Fibroblast of skin of right biceps (primary cell): ENCODE results near the gene ANTKMT.
"Not testable (repeated sequence)": the region's sequence is repeated elsewhere in the genome, so short reads cannot be mapped to it uniquely, and the experiment has no call there.

ENCODE experiments used
- DNase-seq: peaks from one replicate; pipeline ENCODE4 v3.0.0-alpha.2; 2013

Gene ANTKMT

GRCh38 chr16:681746-682427 lies 39.1 kb upstream of the ANTKMT start:
- DNase-seq, result no peak

GRCh38 chr16:682493-683395 lies 38.2 kb upstream of the ANTKMT start:
- no peak for DNase-seq

- DNase-seq, result no peak
Measured at GRCh38 chr16:683396-684070, 37.4 kb upstream of the ANTKMT start.

- peak; percentile 95 for DNase-seq
Measured at GRCh38 chr16:684071-684794, 36.7 kb upstream of the ANTKMT start, which contains the start of gene JMJD8. Gene JMJD8 (minus strand): TSS chr16:684334. CDS start chr16:684319, 15 bp downstream.

GRCh38 chr16:684961-685696 lies 35.8 kb upstream of the ANTKMT start:
- DNase-seq, result no peak

- DNase-seq, result peak; percentile 39
Measured at GRCh38 chr16:685967-686366, 35.0 kb upstream of the ANTKMT start.

- DNase-seq, result no peak
Measured at GRCh38 chr16:686459-687260, 34.3 kb upstream of the ANTKMT start.

- DNase-seq, result no peak
Measured at GRCh38 chr16:687499-687898, 33.4 kb upstream of the ANTKMT start.

GRCh38 chr16:689175-689897 lies 31.6 kb upstream of the ANTKMT start:
- DNase-seq, result no peak

- DNase-seq, result not testable (repeated sequence)
Measured at GRCh38 chr16:691242-691641, 29.7 kb upstream of the ANTKMT start.

GRCh38 chr16:692356-693108 lies 28.4 kb upstream of the ANTKMT start:
- no peak for DNase-seq

- DNase-seq, result no peak
Measured at GRCh38 chr16:693364-693763, 27.6 kb upstream of the ANTKMT start.

- DNase-seq, result no peak
Measured at GRCh38 chr16:693766-694165, 27.2 kb upstream of the ANTKMT start.

GRCh38 chr16:694187-694862 lies 26.6 kb upstream of the ANTKMT start:
- DNase-seq, result no peak

- no peak for DNase-seq
Measured at GRCh38 chr16:694863-695354, 26.0 kb upstream of the ANTKMT start.

GRCh38 chr16:695355-696089 lies 25.4 kb upstream of the ANTKMT start:
- no peak for DNase-seq

GRCh38 chr16:698911-699671 lies 21.9 kb upstream of the ANTKMT start:
- DNase-seq, result no peak
